NCI-H69 (cell line): Measurements from ENCODE around the gene ZC3H7B.
"Not testable (repeated sequence)": the region's sequence is repeated elsewhere in the genome, so short reads cannot be mapped to it uniquely, and the experiment has no call there.

Experiments
- DNase-seq: peaks from one replicate; lab custom pipeline; 2025; lab: John Stamatoyannopoulos, UW

The ZC3H7B gene

DNA sequence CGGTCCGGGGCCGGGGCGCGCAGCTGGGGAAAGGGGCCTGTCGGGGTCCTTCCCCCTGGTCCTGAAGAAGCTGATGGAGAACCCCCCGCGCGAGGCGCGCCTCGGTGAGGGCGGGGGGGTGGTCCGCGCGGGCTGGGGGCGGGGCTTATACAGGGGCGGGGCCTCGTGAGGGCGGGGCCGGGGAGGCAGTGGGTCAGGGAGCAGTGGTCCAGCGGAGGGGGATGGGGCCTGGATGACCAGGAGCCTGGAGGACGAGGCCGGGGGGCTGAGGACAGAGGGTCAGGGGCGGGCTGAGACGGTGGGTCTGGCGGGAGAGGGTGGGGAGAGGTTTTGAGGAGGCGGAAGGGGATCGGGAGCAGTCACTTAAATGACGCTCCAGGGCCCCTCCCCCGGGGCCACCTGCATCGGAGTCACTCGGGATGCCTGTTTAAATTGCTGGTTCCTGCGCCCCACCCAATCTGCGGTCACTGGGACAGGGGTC, 80.8 kb downstream of the ZC3H7B start:
- DNase-seq, result peak; percentile 85

- DNase-seq, result peak; percentile 60
These were observed 81.3 kb downstream of the ZC3H7B start for GRCh38 chr22:41382610-41383009.

GRCh38 chr22:41383085-41383484, 81.8 kb downstream of the ZC3H7B start:
- DNase-seq, result no peak

GRCh38 chr22:41384128-41384527, 82.8 kb downstream of the ZC3H7B start:
- DNase-seq, result no peak

DNA sequence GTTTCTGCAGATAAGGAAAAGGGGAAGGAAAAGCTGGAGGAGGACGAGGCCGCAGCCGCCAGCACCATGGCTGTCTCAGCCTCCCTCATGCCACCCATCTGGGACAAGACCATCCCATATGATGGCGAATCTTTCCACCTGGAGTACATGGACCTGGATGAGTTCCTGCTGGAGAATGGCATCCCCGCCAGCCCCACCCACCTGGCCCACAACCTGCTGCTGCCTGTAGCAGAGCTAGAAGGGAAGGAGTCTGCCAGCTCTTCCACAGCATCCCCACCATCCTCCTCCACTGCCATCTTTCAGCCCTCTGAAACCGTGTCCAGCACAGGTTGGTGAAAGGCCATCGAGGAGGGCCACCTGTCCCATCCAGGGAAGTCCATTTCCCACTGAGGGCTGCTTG, 86.0 kb downstream of the ZC3H7B start:
- DNase-seq, result no peak

GRCh38 chr22:41394012-41394356, 92.7 kb downstream of the ZC3H7B start:
- no peak for DNase-seq

- DNase-seq, result no peak
These were observed 94.4 kb downstream of the ZC3H7B start for GRCh38 chr22:41395531-41396240.

DNA sequence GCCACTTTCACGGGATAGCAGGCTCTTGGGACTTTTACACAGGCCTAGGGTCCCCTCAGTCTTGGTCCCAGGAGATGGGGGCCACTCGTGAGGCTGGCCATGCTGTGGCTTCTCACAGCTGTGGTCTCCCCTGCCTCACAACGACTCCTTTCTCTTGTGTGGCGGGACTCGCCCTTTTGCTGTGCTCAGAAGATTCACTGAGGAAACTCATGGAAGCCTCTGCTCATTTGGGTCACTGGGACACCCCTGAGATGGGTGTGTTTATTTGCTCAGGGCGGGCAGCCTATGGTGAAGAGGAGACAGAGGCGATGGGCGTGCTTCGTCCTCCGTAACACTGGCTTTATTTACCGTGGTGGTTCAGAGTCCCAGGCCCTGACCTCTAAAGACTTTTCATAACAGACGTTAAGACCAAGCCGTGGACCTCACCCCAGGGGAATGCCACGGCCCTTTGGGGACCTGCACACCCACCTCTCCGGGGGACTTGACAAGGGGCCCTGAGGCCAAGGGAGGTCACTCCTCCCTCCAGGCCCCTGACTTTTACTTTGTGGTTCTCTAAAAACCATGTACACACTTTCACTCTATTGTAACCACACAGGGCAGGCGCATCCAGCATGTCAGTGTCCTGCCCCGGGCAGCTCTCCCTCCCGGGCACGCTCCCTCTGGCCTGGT, 96.0 kb downstream of the ZC3H7B start:
- DNase-seq, result no peak

DNA sequence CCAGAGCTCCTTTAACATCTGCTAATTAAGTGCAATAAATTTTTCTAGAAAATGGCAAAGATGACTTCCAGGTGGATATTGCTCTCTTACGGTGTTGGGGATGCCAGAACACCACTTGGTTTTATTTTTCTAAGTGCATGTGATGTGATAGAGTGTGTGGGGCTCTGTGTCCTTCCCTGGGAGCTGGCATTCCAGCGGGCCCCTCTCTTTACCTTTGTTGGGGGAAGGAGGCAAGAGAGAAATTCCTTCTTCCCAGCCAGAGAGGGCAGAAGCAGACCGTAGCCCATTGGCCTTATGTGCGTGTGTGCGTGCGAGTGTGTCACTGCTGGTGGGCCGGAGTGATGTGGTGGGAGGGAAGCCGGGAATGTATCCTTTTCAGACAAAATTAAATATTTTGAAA, 97.6 kb downstream of the ZC3H7B start:
- DNase-seq, result no peak

- DNase-seq, result peak; percentile 80
These were observed 100.7 kb downstream of the ZC3H7B start for GRCh38 chr22:41401781-41402648.

GRCh38 chr22:41402851-41403250, 101.5 kb downstream of the ZC3H7B start:
- not testable (repeated sequence) for DNase-seq

DNA sequence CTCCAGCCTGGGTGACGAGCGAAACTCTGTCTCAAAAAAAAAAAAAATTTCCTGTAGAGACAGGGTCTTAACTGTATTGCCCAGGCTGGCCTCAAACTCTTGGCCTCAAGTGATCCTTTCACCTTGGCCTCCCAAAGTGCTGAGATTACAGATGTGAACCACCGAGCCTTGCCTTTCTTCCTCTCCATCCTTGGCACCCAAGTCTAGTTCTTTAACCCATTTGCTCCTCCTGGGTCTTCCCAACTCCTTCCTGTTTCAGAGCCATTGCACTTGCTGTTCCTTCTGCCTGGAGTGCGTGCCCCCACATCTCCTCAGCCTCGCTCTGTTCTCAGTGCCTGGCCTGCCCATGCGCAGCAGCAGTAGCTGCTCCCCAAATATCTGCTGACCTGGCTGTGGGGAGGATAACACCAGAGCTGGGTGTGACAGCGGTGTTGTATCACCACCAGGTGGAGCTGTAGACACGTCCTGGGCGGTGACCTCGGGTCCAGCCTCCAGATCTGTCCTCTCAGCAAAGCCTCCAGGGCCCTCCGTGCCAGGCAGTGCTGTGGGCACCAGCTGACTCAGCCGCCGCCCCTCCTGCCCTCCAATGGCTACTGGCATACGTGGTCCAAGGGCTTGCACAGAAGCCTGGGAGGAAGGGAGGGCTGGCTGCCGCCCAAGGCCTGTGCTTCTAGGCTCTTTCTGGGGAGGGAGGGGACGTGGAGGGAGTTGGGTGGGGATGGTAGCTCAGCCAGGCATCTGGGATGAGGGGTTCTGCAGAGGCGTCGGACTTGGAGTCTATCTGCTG, 102.4 kb downstream of the ZC3H7B start:
- peak; percentile 88 for DNase-seq

DNA sequence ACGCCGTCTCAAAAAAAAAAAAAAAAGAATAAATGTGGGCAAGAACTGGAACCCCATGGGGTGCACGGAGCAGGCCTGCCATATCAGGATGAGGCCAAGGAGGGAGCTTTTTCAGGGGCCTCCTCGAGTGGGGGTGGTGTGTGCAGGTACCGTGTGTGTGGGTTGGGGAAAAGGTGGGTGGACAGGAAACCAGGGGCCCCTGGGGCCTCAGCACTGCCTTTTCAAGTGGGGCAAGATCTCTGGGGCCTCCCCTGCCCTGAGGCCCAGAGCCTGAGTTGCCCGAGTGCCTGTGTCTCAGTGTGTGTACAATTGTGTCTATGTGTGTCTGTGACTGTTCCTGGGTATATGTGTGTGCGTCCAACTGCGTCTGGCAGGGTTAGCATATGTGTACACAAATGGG, 104.3 kb downstream of the ZC3H7B start:
- no peak for DNase-seq

GRCh38 chr22:41406410-41406809, 105.1 kb downstream of the ZC3H7B start:
- DNase-seq, result no peak

- no peak for DNase-seq
These were observed 106.1 kb downstream of the ZC3H7B start for GRCh38 chr22:41407433-41407832.

GRCh38 chr22:41408665-41409064, 107.3 kb downstream of the ZC3H7B start:
- DNase-seq, result no peak
